Activated CD4-positive, alpha-beta memory T cell treated with anti-CD3 and anti-CD28 coated beads, Interleukin-2, amount 10 ng/mL, durations not matched to agents 7 days and 5 days (primary cell): ENCODE results near the gene SAFB2. TPM values are rescaled to one million over a fixed set of nuclear protein-coding genes. Genes with fewer than 3 reads are reported as not detected.
"Not testable (repeated sequence)": the region's sequence is repeated elsewhere in the genome, so short reads cannot be mapped to it uniquely, and the experiment has no call there.

ENCODE experiments used
- CTCF ChIA-PET: fragments of 350-600 bp; sonication (Branson Sonifier 250); formaldehyde crosslinking; loops from one replicate; lab custom pipeline; 2021; ENCODE audit warnings: antibody characterized with exemption, inconsistent platforms; lab: Charles Lee
- POLR2A ChIA-PET: fragments of 350-600 bp; sonication (Branson Sonifier 250); formaldehyde crosslinking; loops from one replicate; lab custom pipeline; 2021; ENCODE audit warnings: antibody characterized with exemption; lab: Charles Lee
- DNase-seq: peaks from one replicate; pipeline ENCODE4 v3.0.0-alpha.2; 2020
- H3K27ac Mint-ChIP-seq: one replicate; pipeline ENCODE4 v1.8.0; 2021; ENCODE audit warnings: mild to moderate bottlenecking, mixed read lengths
- H3K27me3 Mint-ChIP-seq: one replicate; pipeline ENCODE4 v1.8.0; 2021; ENCODE audit warnings: mixed read lengths
- H3K36me3 Mint-ChIP-seq: one replicate; pipeline ENCODE4 v1.8.0; 2021; ENCODE audit warnings: low read depth, mixed read lengths
- H3K4me1 Mint-ChIP-seq: one replicate; pipeline ENCODE4 v1.8.0; 2021; ENCODE audit warnings: mixed read lengths
- H3K4me3 Mint-ChIP-seq: one replicate; pipeline ENCODE4 v1.8.0; 2021; ENCODE audit warnings: mild to moderate bottlenecking, mixed read lengths
- H3K9me3 Mint-ChIP-seq: one replicate; pipeline ENCODE4 v1.8.0; 2021; ENCODE audit warnings: mixed read lengths
- total RNA-seq, 2 experiments: library from RNA; stranded (reverse); gene quantifications; one replicate each; pipeline ENCODE4 v1.2.3, GENCODE V29; 2021

Gene SAFB2
- total RNA-seq, 2 experiments from 2014 or later: 90.5 to 90.7 TPM

- no peak overlapping the region for H3K27ac Mint-ChIP-seq
- CTCF ChIA-PET: no interaction called here
- no peak for DNase-seq
- POLR2A ChIA-PET: no interaction called here
- peaks cover 34% of the 10 kb centered on the region for H3K4me1 Mint-ChIP-seq
- no peaks in the 10 kb centered on the region for H3K27me3 Mint-ChIP-seq
- no peaks in the 10 kb centered on the region for H3K9me3 Mint-ChIP-seq
- no peak overlapping the region for H3K4me3 Mint-ChIP-seq
- peaks cover 88% of the 10 kb centered on the region for H3K36me3 Mint-ChIP-seq
Measured at GRCh38 chr19:5617080-5617479, 5.5 kb downstream of the SAFB2 start.

- ChIA-PET CTCF (no interaction called here), POLR2A (interaction anchor here (0.7 to 0.8 kb wide), 2 partner anchors 15 to 174 kb away, joined by 3 read pairs; no protein-coding TSS in a partner anchor)
- Mint-ChIP-seq H3K4me3 (no peak overlapping the region), H3K4me1 (peaks cover 27% of the 10 kb centered on the region), H3K9me3 (no peaks in the 10 kb centered on the region), H3K27me3 (no peaks in the 10 kb centered on the region), H3K36me3 (peaks cover 83% of the 10 kb centered on the region), H3K27ac (no peak overlapping the region)
- DNase-seq: no peak
Measured at GRCh38 chr19:5615756-5616327, 6.7 kb downstream of the SAFB2 start.

GRCh38 chr19:5612891-5613865 lies 9.4 kb downstream of the SAFB2 start:
- POLR2A ChIA-PET: interaction anchor here (0.6 to 1.1 kb wide), 2 partner anchors 9 to 40 kb away, joined by 3 read pairs; partner anchors contain the start of gene SAFB2
- H3K36me3 Mint-ChIP-seq: peaks cover 87% of the 10 kb centered on the region

GRCh38 chr19:5609881-5610448 lies 12.6 kb downstream of the SAFB2 start:
- H3K27ac Mint-ChIP-seq: no peak overlapping the region
- DNase-seq: no peak
- ChIA-PET POLR2A (interaction anchor here (1.2 kb wide), 2 partner anchors 11 to 13 kb away, joined by 3 to 4 read pairs; partner anchors contain the start of genes SAFB and SAFB2), CTCF (no interaction called here)
- H3K9me3 Mint-ChIP-seq: no peaks in the 10 kb centered on the region
- H3K36me3 Mint-ChIP-seq: peaks cover 87% of the 10 kb centered on the region
- H3K4me3 Mint-ChIP-seq: no peak overlapping the region
- H3K27me3 Mint-ChIP-seq: no peaks in the 10 kb centered on the region
- peaks cover 3% of the 10 kb centered on the region for H3K4me1 Mint-ChIP-seq

More at GRCh38 chr19:5612891-5613865, 9.4 kb downstream of the SAFB2 start:
- CTCF ChIA-PET: no interaction called here
- Mint-ChIP-seq H3K27ac (no peak overlapping the region), H3K4me3 (no peak overlapping the region), H3K9me3 (no peaks in the 10 kb centered on the region), H3K4me1 (peaks cover 5% of the 10 kb centered on the region), H3K27me3 (no peaks in the 10 kb centered on the region)
- DNase-seq: no peak

- H3K4me3 Mint-ChIP-seq, H3K9me3 Mint-ChIP-seq, H3K4me1 Mint-ChIP-seq, DNase-seq, H3K27ac Mint-ChIP-seq, CTCF ChIA-PET, H3K27me3 Mint-ChIP-seq: not testable (repeated sequence)
- POLR2A ChIA-PET: interaction anchor here (1.2 kb wide), 1 partner anchor 12 kb away, joined by 4 read pairs; no protein-coding TSS in a partner anchor
- peaks cover 87% of the 10 kb centered on the region for H3K36me3 Mint-ChIP-seq
Measured at GRCh38 chr19:5608766-5609165, 13.8 kb downstream of the SAFB2 start.

GRCh38 chr19:5608291-5608690 lies 14.3 kb downstream of the SAFB2 start:
- Mint-ChIP-seq H3K4me1 (peaks cover 3% of the 10 kb centered on the region), H3K27me3 (no peaks in the 10 kb centered on the region), H3K4me3 (no peak overlapping the region), H3K27ac (no peak overlapping the region), H3K36me3 (peaks cover 87% of the 10 kb centered on the region), H3K9me3 (no peaks in the 10 kb centered on the region)
- POLR2A ChIA-PET: interaction anchor here (1.1 kb wide), 1 partner anchor 15 kb away, joined by 4 read pairs; the partner anchor contains the start of genes SAFB and SAFB2
- DNase-seq: no peak
- CTCF ChIA-PET: no interaction called here

- H3K27me3 Mint-ChIP-seq: no peaks in the 10 kb centered on the region
- ChIA-PET POLR2A (interaction anchor here (1.1 kb wide), 1 partner anchor 15 kb away, joined by 4 read pairs; the partner anchor contains the start of genes SAFB and SAFB2), CTCF (no interaction called here)
Measured at GRCh38 chr19:5607318-5608275, 15.0 kb downstream of the SAFB2 start.

GRCh38 chr19:5605362-5605761 lies 17.2 kb downstream of the SAFB2 start:
- Mint-ChIP-seq H3K9me3 (no peaks in the 10 kb centered on the region), H3K36me3 (peaks cover 82% of the 10 kb centered on the region), H3K4me1 (peaks cover 3% of the 10 kb centered on the region), H3K27ac (no peak overlapping the region), H3K4me3 (no peak overlapping the region), H3K27me3 (no peaks in the 10 kb centered on the region)
- ChIA-PET CTCF (no interaction called here), POLR2A (no interaction called here)
- no peak for DNase-seq

More at GRCh38 chr19:5607318-5608275, 15.0 kb downstream of the SAFB2 start:
- DNase-seq: no peak
- Mint-ChIP-seq H3K36me3 (peaks cover 83% of the 10 kb centered on the region), H3K9me3 (no peaks in the 10 kb centered on the region), H3K4me1 (peaks cover 3% of the 10 kb centered on the region), H3K4me3 (no peak overlapping the region), H3K27ac (no peak overlapping the region)

GRCh38 chr19:5603626-5604025 lies 18.9 kb downstream of the SAFB2 start:
- Mint-ChIP-seq H3K9me3 (no peaks in the 10 kb centered on the region), H3K27ac (no peak overlapping the region)
- POLR2A ChIA-PET: no interaction called here

GRCh38 chr19:5600797-5601196 lies 21.8 kb downstream of the SAFB2 start:
- no peak for DNase-seq
- H3K9me3 Mint-ChIP-seq: no peaks in the 10 kb centered on the region
- H3K36me3 Mint-ChIP-seq: peaks cover 78% of the 10 kb centered on the region
- no peak overlapping the region for H3K27ac Mint-ChIP-seq
- POLR2A ChIA-PET: no interaction called here
- no peaks in the 10 kb centered on the region for H3K27me3 Mint-ChIP-seq
- no peak overlapping the region for H3K4me3 Mint-ChIP-seq
- CTCF ChIA-PET: interaction anchor here (0.6 kb wide), 1 partner anchor 171 kb away, joined by 4 read pairs; no protein-coding TSS in a partner anchor
- no peaks in the 10 kb centered on the region for H3K4me1 Mint-ChIP-seq

More at GRCh38 chr19:5603626-5604025, 18.9 kb downstream of the SAFB2 start:
- Mint-ChIP-seq H3K4me1 (peaks cover 3% of the 10 kb centered on the region), H3K4me3 (no peak overlapping the region), H3K27me3 (no peaks in the 10 kb centered on the region), H3K36me3 (peaks cover 83% of the 10 kb centered on the region)
- CTCF ChIA-PET: no interaction called here
- DNase-seq: no peak

- Mint-ChIP-seq H3K9me3 (no peaks in the 10 kb centered on the region), H3K27ac (no peak overlapping the region), H3K4me1 (no peaks in the 10 kb centered on the region), H3K36me3 (peaks cover 79% of the 10 kb centered on the region), H3K27me3 (no peaks in the 10 kb centered on the region), H3K4me3 (no peak overlapping the region)
- ChIA-PET CTCF (no interaction called here), POLR2A (no interaction called here)
- DNase-seq: no peak
Measured at GRCh38 chr19:5595745-5596144, 26.8 kb downstream of the SAFB2 start.

GRCh38 chr19:5595129-5595528 lies 27.4 kb downstream of the SAFB2 start:
- ChIA-PET CTCF (no interaction called here), POLR2A (interaction anchor here (1.0 kb wide), 1 partner anchor 28 kb away, joined by 3 read pairs; no protein-coding TSS in a partner anchor)
- H3K4me1 Mint-ChIP-seq: no peaks in the 10 kb centered on the region
- peaks cover 78% of the 10 kb centered on the region for H3K36me3 Mint-ChIP-seq
- H3K27me3 Mint-ChIP-seq: no peaks in the 10 kb centered on the region
- no peak overlapping the region for H3K4me3 Mint-ChIP-seq
- no peak for DNase-seq
- H3K27ac Mint-ChIP-seq: no peak overlapping the region
- H3K9me3 Mint-ChIP-seq: no peaks in the 10 kb centered on the region
